ENCODE measurements around the gene SREBF1. TPM values are rescaled to one million over a fixed set of nuclear protein-coding genes. Genes with fewer than 3 reads are reported as not detected.

The SREBF1 gene
- total RNA-seq, 1 donor from 2014 or later, result 175 TPM

GRCh38 chr17:17787568-17787967, 49.2 kb downstream of the SREBF1 start:
- H3K27me3 Mint-ChIP-seq (ENCODE audit: low read depth), result peaks cover 10% of the 10 kb centered on the region

DNA sequence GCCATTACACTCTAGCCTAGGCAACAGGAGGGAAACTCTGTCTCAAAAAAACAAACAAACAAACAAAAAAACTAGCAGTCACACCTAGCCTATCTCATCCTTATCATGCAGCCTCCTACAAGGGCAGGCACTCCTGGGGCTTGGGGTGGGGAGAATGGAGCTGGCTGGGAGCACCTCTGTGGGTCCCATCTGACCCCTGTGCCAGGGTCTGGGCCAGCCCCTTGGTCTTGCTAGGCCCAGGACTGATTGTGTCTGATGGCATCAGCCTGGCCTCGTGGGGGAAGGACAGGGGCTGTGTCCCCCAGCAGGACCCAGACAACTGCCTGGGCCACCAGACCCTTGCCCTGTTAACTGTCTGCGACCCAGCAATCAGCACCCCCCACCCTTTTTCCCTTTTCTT, 49.8 kb downstream of the SREBF1 start:
- peaks cover 10% of the 10 kb centered on the region for H3K27me3 Mint-ChIP-seq (ENCODE audit: low read depth)
- no peaks in the 10 kb centered on the region for H3K36me3 Mint-ChIP-seq (ENCODE audit: low read depth)
- H3K4me1 Mint-ChIP-seq (ENCODE audit: low read depth), result peaks cover 5% of the 10 kb centered on the region
- no peak for DNase-seq (ENCODE audit: low spot score)
- H3K27ac Mint-ChIP-seq, result no peak overlapping the region
- intact Hi-C loops (cut with micrococcal nuclease), result loop anchor here (5.0 kb wide), 1 partner anchor 35 kb away; no protein-coding TSS in a partner anchor
- no peaks in the 10 kb centered on the region for H3K9me3 Mint-ChIP-seq
- no peak overlapping the region for H3K4me3 Mint-ChIP-seq (ENCODE audit: low read depth)

More at GRCh38 chr17:17787568-17787967, 49.2 kb downstream of the SREBF1 start:
- Mint-ChIP-seq H3K4me1 (ENCODE audit: low read depth) (peaks cover 9% of the 10 kb centered on the region), H3K36me3 (ENCODE audit: low read depth) (no peaks in the 10 kb centered on the region), H3K4me3 (ENCODE audit: low read depth) (no peak overlapping the region), H3K27ac (no peak overlapping the region), H3K9me3 (no peaks in the 10 kb centered on the region)
- no peak for DNase-seq (ENCODE audit: low spot score)
- intact Hi-C loops (cut with micrococcal nuclease), result loop anchor here (5.0 kb wide), 1 partner anchor 35 kb away; no protein-coding TSS in a partner anchor

DNA sequence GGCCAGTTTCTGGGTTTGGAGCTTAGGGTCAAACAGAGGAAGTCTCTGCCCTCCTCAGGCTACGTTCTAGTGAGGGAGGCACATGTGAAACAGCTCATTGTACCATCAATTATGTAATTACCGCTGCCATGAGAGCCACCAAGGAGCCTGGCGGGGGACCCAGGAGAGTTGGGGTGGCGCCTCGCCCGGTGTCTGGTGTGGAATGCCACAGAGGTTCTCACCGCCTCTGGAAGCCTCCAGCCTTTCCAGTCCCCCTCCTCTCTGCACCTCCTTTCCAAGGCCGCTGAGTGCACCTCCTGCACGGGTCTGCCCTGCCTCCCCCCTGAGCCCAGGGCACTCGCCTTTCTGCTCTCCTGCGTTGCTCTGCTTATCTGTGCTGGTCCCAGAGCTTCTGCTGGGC, 51.4 kb downstream of the SREBF1 start:
- Mint-ChIP-seq H3K27me3 (ENCODE audit: low read depth) (peaks cover 21% of the 10 kb centered on the region), H3K4me3 (ENCODE audit: low read depth) (no peak overlapping the region), H3K9me3 (no peaks in the 10 kb centered on the region), H3K36me3 (ENCODE audit: low read depth) (no peaks in the 10 kb centered on the region), H3K4me1 (ENCODE audit: low read depth) (peaks cover 6% of the 10 kb centered on the region), H3K27ac (no peak overlapping the region)
- intact Hi-C loops (cut with micrococcal nuclease), result loop anchor here (2.0 to 5.0 kb wide), 2 partner anchors 33 to 103 kb away; no protein-coding TSS in a partner anchor
- no peak for DNase-seq (ENCODE audit: low spot score)

GRCh38 chr17:17784657-17785267, 52.0 kb downstream of the SREBF1 start:
- Mint-ChIP-seq H3K27ac (no peak overlapping the region), H3K27me3 (ENCODE audit: low read depth) (peaks cover 21% of the 10 kb centered on the region), H3K36me3 (ENCODE audit: low read depth) (no peaks in the 10 kb centered on the region), H3K4me1 (ENCODE audit: low read depth) (peaks cover 6% of the 10 kb centered on the region), H3K9me3 (no peaks in the 10 kb centered on the region), H3K4me3 (ENCODE audit: low read depth) (no peak overlapping the region)
- no peak for DNase-seq (ENCODE audit: low spot score)
- intact Hi-C loops (cut with micrococcal nuclease), result loop anchor here (2.0 to 5.0 kb wide), 4 partner anchors 32 to 102 kb away; no protein-coding TSS in a partner anchor

- H3K4me3 Mint-ChIP-seq (ENCODE audit: low read depth), result peak overlapping the region; percentile 63
- DNase-seq (ENCODE audit: low spot score), result no peak
- H3K36me3 Mint-ChIP-seq (ENCODE audit: low read depth), result no peaks in the 10 kb centered on the region
- peaks cover 6% of the 10 kb centered on the region for H3K4me1 Mint-ChIP-seq (ENCODE audit: low read depth)
- H3K27ac Mint-ChIP-seq, result no peak overlapping the region
- no peaks in the 10 kb centered on the region for H3K9me3 Mint-ChIP-seq
- intact Hi-C loops (cut with micrococcal nuclease), result loop anchor here (2.0 to 5.0 kb wide), 3 partner anchors 62 to 101 kb away; no protein-coding TSS in a partner anchor
- peaks cover 21% of the 10 kb centered on the region for H3K27me3 Mint-ChIP-seq (ENCODE audit: low read depth)
Measured at GRCh38 chr17:17783825-17784656, 52.7 kb downstream of the SREBF1 start.

DNA sequence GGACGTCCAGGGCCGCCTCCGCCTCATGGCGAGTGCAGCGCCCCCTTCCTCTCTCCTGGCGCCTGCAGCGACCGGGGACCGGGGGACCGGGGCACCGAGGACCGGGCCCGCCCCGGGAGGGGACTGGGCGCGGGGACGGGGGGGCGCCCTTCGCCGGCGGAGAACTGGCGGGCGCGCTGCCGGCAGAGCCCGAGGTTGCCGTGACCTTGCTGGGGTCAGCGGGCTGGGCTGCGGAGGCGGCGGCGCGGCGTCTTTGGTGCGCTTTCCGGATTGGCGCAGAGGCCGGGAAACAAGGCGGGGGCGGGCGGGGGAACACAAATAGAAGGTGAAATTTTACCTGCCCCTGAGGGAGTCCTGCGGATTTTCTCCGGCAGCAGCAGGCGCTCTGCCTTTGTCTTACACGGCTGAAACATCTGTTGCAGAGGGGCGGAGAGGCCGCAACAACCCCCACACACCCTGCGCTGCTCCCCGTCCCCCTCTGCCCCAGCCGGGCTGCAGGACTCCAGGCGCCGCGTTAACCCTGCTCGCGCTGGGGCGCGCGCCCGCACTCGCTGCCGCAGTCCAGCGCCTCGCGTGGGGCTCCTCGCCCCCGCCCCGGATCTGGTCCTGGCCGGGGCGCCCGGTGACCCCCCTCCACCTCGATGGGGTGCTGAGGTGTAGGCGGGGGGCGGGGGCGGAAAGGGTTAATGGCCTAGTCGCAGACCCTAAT, 53.5 kb downstream of the SREBF1 start:
- Mint-ChIP-seq H3K4me3 (ENCODE audit: low read depth) (peak overlapping the region; percentile 45), H3K4me1 (ENCODE audit: low read depth) (peaks cover 6% of the 10 kb centered on the region), H3K9me3 (no peaks in the 10 kb centered on the region), H3K27me3 (ENCODE audit: low read depth) (peaks cover 21% of the 10 kb centered on the region), H3K36me3 (ENCODE audit: low read depth) (no peaks in the 10 kb centered on the region), H3K27ac (no peak overlapping the region)
- peak; percentile 53 for DNase-seq (ENCODE audit: low spot score)
- intact Hi-C loops (cut with micrococcal nuclease), result loop anchor here (5.0 kb wide), 2 partner anchors 61 to 86 kb away; no protein-coding TSS in a partner anchor

GRCh38 chr17:17782523-17783115, 54.2 kb downstream of the SREBF1 start:
- Mint-ChIP-seq H3K27ac (no peak overlapping the region), H3K4me1 (ENCODE audit: low read depth) (peaks cover 6% of the 10 kb centered on the region), H3K9me3 (no peaks in the 10 kb centered on the region), H3K36me3 (ENCODE audit: low read depth) (no peaks in the 10 kb centered on the region), H3K4me3 (ENCODE audit: low read depth) (peak overlapping the region; percentile 65), H3K27me3 (ENCODE audit: low read depth) (peaks cover 21% of the 10 kb centered on the region)
- DNase-seq (ENCODE audit: low spot score), result no peak
- intact Hi-C loops (cut with micrococcal nuclease), result loop anchor here (5.0 kb wide), 2 partner anchors 60 to 85 kb away; no protein-coding TSS in a partner anchor

DNA sequence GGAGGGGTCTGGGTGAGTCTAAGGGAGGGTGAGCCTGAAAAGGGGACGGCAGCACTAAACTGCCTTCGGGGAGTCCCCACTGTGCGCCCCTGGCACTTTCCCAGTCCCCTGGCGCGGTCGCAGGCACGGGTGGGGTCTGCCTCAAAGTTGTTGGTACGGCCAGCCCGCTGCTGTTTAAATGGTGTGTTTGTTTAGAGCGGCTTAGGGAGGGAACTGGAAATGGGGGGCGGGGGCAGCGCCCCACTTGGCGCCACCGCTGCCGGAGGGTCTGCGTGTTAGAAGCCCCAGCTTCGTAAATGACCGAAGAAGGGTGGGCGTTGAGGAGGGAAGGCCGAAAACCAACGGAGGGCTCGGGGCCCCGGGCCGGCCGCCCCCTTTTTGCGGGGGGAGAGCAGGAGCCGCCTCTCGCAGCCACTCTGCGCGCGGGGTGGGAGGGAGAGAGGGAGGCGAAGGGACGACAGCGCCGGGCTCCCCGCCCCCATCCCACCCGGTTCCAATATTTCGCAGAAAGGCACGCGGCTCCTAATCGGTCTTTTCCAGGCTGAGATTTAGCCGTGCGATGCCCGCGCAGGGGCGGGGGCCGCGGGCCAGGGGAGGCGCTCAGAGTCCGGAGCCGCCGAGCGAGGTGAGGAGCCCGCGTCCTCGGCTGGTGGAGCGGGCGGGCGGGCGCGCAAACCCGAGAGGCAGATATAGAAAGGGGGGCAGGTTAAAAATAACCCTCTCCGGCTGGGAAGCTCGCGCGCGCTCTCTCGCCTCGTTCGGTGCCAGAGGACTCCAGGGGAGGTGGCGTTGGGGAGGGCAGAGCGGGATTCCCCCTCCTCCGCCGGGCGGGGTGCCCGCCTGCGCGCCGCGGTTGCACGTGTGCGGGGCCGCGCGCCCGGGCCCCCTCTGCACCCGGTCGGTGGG, 54.9 kb downstream of the SREBF1 start:
- peak overlapping the region; percentile 37 for H3K4me3 Mint-ChIP-seq (ENCODE audit: low read depth)
- H3K27me3 Mint-ChIP-seq (ENCODE audit: low read depth), result peaks cover 21% of the 10 kb centered on the region
- H3K9me3 Mint-ChIP-seq, result no peaks in the 10 kb centered on the region
- no peak overlapping the region for H3K27ac Mint-ChIP-seq
- no peak for DNase-seq (ENCODE audit: low spot score)
- peaks cover 6% of the 10 kb centered on the region for H3K4me1 Mint-ChIP-seq (ENCODE audit: low read depth)
- intact Hi-C loops (cut with micrococcal nuclease), result loop anchor here (5.0 kb wide), 2 partner anchors 60 to 85 kb away; no protein-coding TSS in a partner anchor
- H3K36me3 Mint-ChIP-seq (ENCODE audit: low read depth), result no peaks in the 10 kb centered on the region

- DNase-seq (ENCODE audit: low spot score), result no peak
- Mint-ChIP-seq H3K4me3 (ENCODE audit: low read depth) (peak overlapping the region; percentile 9), H3K4me1 (ENCODE audit: low read depth) (peaks cover 6% of the 10 kb centered on the region), H3K9me3 (no peaks in the 10 kb centered on the region), H3K36me3 (ENCODE audit: low read depth) (no peaks in the 10 kb centered on the region), H3K27ac (no peak overlapping the region), H3K27me3 (ENCODE audit: low read depth) (peaks cover 21% of the 10 kb centered on the region)
- intact Hi-C loops (cut with micrococcal nuclease), result loop anchor here (5.0 kb wide), 2 partner anchors 59 to 84 kb away; no protein-coding TSS in a partner anchor
Measured at GRCh38 chr17:17780922-17781590, 55.7 kb downstream of the SREBF1 start.

GRCh38 chr17:17779015-17779611, 57.7 kb downstream of the SREBF1 start:
- no peak for DNase-seq (ENCODE audit: low spot score)
- no peaks in the 10 kb centered on the region for H3K36me3 Mint-ChIP-seq (ENCODE audit: low read depth)
- no peaks in the 10 kb centered on the region for H3K9me3 Mint-ChIP-seq
- intact Hi-C loops (cut with micrococcal nuclease), result no loop called here
- peaks cover 13% of the 10 kb centered on the region for H3K27me3 Mint-ChIP-seq (ENCODE audit: low read depth)
- H3K4me3 Mint-ChIP-seq (ENCODE audit: low read depth), result no peak overlapping the region
- H3K27ac Mint-ChIP-seq, result no peak overlapping the region
- H3K4me1 Mint-ChIP-seq (ENCODE audit: low read depth), result peaks cover 5% of the 10 kb centered on the region
